ENCODE data around the gene EIF4A2.
"Not testable (repeated sequence)": the region's sequence is repeated elsewhere in the genome, so short reads cannot be mapped to it uniquely, and the experiment has no call there.

DNA sequence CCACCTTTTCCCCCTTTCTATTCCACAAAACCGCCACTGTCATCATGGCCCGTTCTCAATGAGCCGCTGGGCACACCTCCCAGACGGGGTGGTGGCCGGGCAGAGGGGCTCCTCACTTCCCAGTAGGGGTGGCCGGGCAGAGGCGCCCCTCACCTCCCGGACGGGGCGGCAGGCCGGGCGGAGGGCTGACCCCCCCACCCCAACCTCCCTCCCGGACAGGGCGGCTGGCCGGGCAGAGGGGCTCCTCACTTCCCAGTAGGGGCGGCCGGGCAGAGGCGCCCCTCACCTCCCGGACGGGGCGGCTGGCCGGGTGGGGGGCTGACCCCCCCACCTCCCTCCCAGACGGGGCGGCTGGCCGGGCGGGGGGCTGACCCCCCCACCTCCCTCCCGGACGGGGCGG is 27.9 kb downstream of the EIF4A2 start:
- TF ChIP-seq, protein P1, sequence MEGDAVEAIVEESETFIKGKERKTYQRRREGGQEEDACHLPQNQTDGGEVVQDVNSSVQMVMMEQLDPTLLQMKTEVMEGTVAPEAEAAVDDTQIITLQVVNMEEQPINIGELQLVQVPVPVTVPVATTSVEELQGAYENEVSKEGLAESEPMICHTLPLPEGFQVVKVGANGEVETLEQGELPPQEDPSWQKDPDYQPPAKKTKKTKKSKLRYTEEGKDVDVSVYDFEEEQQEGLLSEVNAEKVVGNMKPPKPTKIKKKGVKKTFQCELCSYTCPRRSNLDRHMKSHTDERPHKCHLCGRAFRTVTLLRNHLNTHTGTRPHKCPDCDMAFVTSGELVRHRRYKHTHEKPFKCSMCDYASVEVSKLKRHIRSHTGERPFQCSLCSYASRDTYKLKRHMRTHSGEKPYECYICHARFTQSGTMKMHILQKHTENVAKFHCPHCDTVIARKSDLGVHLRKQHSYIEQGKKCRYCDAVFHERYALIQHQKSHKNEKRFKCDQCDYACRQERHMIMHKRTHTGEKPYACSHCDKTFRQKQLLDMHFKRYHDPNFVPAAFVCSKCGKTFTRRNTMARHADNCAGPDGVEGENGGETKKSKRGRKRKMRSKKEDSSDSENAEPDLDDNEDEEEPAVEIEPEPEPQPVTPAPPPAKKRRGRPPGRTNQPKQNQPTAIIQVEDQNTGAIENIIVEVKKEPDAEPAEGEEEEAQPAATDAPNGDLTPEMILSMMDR (IDR thresholded peaks at IDR 0.05; ENCODE audit: low read depth, low read length, poor library complexity, severe bottlenecking), result not testable (repeated sequence)
- not testable (repeated sequence) for TF ChIP-seq EZH2phosphoT487 (IDR thresholded peaks at IDR 0.05; ENCODE audit: borderline replicate concordance, low read length)
